H1 (cell line): ENCODE results near the gene CRABP1. TPM values are rescaled to one million over a fixed set of nuclear protein-coding genes. Genes with fewer than 3 reads are reported as not detected.
"Not testable (repeated sequence)": the region's sequence is repeated elsewhere in the genome, so short reads cannot be mapped to it uniquely, and the experiment has no call there.

Source experiments
- CTCF ChIA-PET: fragments of 300-600 bp; sonication (Branson Sonifier 250); formaldehyde crosslinking; loops from one replicate; lab custom pipeline; 2021; ENCODE audit not compliant: partially characterized antibody; lab: Charles Lee
- POLR2A ChIA-PET: fragments of 300-600 bp; sonication (Branson Sonifier 250); formaldehyde crosslinking; loops from one replicate; lab custom pipeline; 2021; ENCODE audit warnings: inconsistent platforms; ENCODE audit not compliant: partially characterized antibody; lab: Charles Lee
- DNase-seq, 2 experiments: peaks; one replicate each; pipeline versions ENCODE4 v3.0.0 to v3.0.0-alpha.2; 2010 to 2022; ENCODE audit warnings: low spot score in 2 of 2, low read depth in 1 of 2, mixed read lengths in 1 of 2
- FAIRE-seq: peaks from 2 replicates; lab custom pipeline; 2011; peaks lifted over from hg19 to GRCh38; lab: Jason Lieb, UNC
- H2AFZ ChIP-seq: 2 replicates; pipeline ENCODE4 v1.8.1; 2012; ENCODE audit warnings: low read length, inconsistent platforms
- H2AK5ac ChIP-seq: 2 replicates; pipeline ENCODE4 v1.6.1; 2013; ENCODE audit warnings: low read depth, low read length
- H2BK120ac ChIP-seq: replicated peaks from 2 replicates; pipeline ENCODE3; 2013; ENCODE audit warnings: low read depth, low read length, inconsistent platforms
- H2BK12ac ChIP-seq: 2 replicates; pipeline ENCODE4 v1.6.1; 2013; ENCODE audit warnings: low read depth, low read length
- H2BK15ac ChIP-seq: 2 replicates; pipeline ENCODE4 v1.6.1; 2013; ENCODE audit warnings: low read length
- H2BK20ac ChIP-seq: 2 replicates; pipeline ENCODE4 v1.6.1; 2013; ENCODE audit warnings: low read length
- H2BK5ac ChIP-seq: 2 replicates; pipeline ENCODE4 v1.6.1; 2013; ENCODE audit warnings: low read depth, low read length
- H3K14ac ChIP-seq: 2 replicates; pipeline ENCODE4 v1.6.1; 2013; ENCODE audit warnings: inconsistent platforms; ENCODE audit not compliant: insufficient read length
- H3K18ac ChIP-seq: 2 replicates; pipeline ENCODE4 v1.6.1; 2013; ENCODE audit warnings: low read length; ENCODE audit errors: extremely low read depth
- H3K23ac ChIP-seq: 2 replicates; pipeline ENCODE4 v1.6.1; 2013; ENCODE audit warnings: inconsistent platforms; ENCODE audit not compliant: insufficient read length
- H3K23me2 ChIP-seq: 2 replicates; pipeline ENCODE4 v1.6.1; 2013; ENCODE audit warnings: low read depth, low read length
- H3K27ac ChIP-seq: 2 replicates; pipeline ENCODE4 v1.6.1; 2011; ENCODE audit warnings: low read depth, low read length, inconsistent platforms
- H3K27me3 ChIP-seq, 4 experiments: replicated peaks in 1 of 4; 1 replicate in 1 of 4; 2 replicates in 3 of 4; pipeline versions ENCODE4 v1.6.1 to v1.8.1; 2011 to 2013; ENCODE audit warnings: low read length in 3 of 4, mild to moderate bottlenecking in 3 of 4, inconsistent platforms in 2 of 4, mixed read lengths in 2 of 4, moderate library complexity in 1 of 4; ENCODE audit not compliant: control insufficient read depth in 3 of 4, insufficient read depth in 3 of 4; ENCODE audit errors: extremely low read depth in 1 of 4
- H3K36me3 ChIP-seq, 4 experiments: 2 replicates each; pipeline versions ENCODE4 v1.6.1 to v1.8.1; 2011 to 2013; ENCODE audit warnings: mild to moderate bottlenecking in 4 of 4, low read length in 3 of 4, moderate library complexity in 2 of 4, control low read depth in 1 of 4, inconsistent platforms in 1 of 4; ENCODE audit not compliant: insufficient read depth in 4 of 4, control insufficient read depth in 2 of 4
- H3K4ac ChIP-seq: replicated peaks from 2 replicates; pipeline ENCODE3; 2013; ENCODE audit warnings: low read length, low read depth, mixed read lengths, inconsistent platforms; ENCODE audit not compliant: insufficient read length
- H3K4me1 ChIP-seq, 4 experiments: replicated peaks in 1 of 4; 1 replicate in 1 of 4; 2 replicates in 3 of 4; pipeline versions ENCODE4 v1.6.1 to v1.8.1; 2011 to 2013; ENCODE audit warnings: low read length in 3 of 4, inconsistent platforms in 2 of 4, mixed read lengths in 1 of 4; ENCODE audit not compliant: insufficient read depth in 4 of 4, control insufficient read depth in 3 of 4
- H3K4me2 ChIP-seq, 2 experiments: 2 replicates each; pipeline versions ENCODE4 v1.6.1 to v1.8.1; 2011 to 2013; ENCODE audit warnings: low read depth in 2 of 2, low read length in 2 of 2, control low read depth in 1 of 2, inconsistent platforms in 1 of 2, mild to moderate bottlenecking in 1 of 2; ENCODE audit not compliant: insufficient read depth in 1 of 2
- H3K4me3 ChIP-seq, 4 experiments: fragments of 200-600, 300-600 bp in 1 of 4; sonication (generic), shearing (Covaris generic), sonication (Bioruptor Twin) in 1 of 4; 2 replicates each; pipeline versions ENCODE4 v1.5.1 to v1.8.1; 2011 to 2016; ENCODE audit warnings: low read length in 4 of 4, low read depth in 3 of 4, control low read depth in 2 of 4, inconsistent platforms in 2 of 4, mild to moderate bottlenecking in 2 of 4, mixed read lengths in 1 of 4, moderate library complexity in 1 of 4; ENCODE audit not compliant: insufficient read depth in 2 of 4; ENCODE audit errors: extremely low read depth in 1 of 4
- H3K56ac ChIP-seq: replicated peaks from 2 replicates; pipeline ENCODE3; 2013; ENCODE audit warnings: low read depth, mild to moderate bottlenecking, mixed read lengths, low read length, inconsistent platforms; ENCODE audit not compliant: insufficient read length
- H3K79me1 ChIP-seq: 2 replicates; pipeline ENCODE4 v1.6.1; 2013; ENCODE audit warnings: low read depth, low read length, control low read depth
- H3K79me2 ChIP-seq, 2 experiments: 2 replicates each; pipeline versions ENCODE4 v1.6.1 to v1.8.1; 2012 to 2013; ENCODE audit warnings: low read length in 2 of 2, mild to moderate bottlenecking in 2 of 2, inconsistent platforms in 1 of 2; ENCODE audit not compliant: insufficient read depth in 2 of 2, control insufficient read depth in 1 of 2
- H3K9ac ChIP-seq, 4 experiments: replicated peaks in 1 of 4; 1 replicate in 1 of 4; 2 replicates in 3 of 4; pipeline versions ENCODE4 v1.6.1 to v1.8.1; 2011 to 2013; ENCODE audit warnings: low read depth in 3 of 4, low read length in 3 of 4, control low read depth in 2 of 4, mild to moderate bottlenecking in 2 of 4, moderate library complexity in 2 of 4, inconsistent platforms in 1 of 4; ENCODE audit errors: extremely low read depth in 1 of 4
- H3K9me3 ChIP-seq, 2 experiments: 2 replicates each; pipeline versions ENCODE4 v1.6.1 to v1.8.1; 2012 to 2013; ENCODE audit warnings: mild to moderate bottlenecking in 2 of 2, moderate library complexity in 2 of 2, control low read depth in 1 of 2, inconsistent platforms in 1 of 2, low read depth in 1 of 2, low read length in 1 of 2, mixed read lengths in 1 of 2; ENCODE audit not compliant: insufficient read depth in 2 of 2
- H4K20me1 ChIP-seq, 2 experiments: replicated peaks in 1 of 2; 2 replicates each; pipeline versions ENCODE3 to v1.8.1; 2011 to 2013; ENCODE audit warnings: inconsistent platforms in 2 of 2, low read length in 2 of 2, mild to moderate bottlenecking in 1 of 2; ENCODE audit not compliant: insufficient read depth in 2 of 2, control insufficient read depth in 1 of 2
- H4K5ac ChIP-seq: 2 replicates; pipeline ENCODE4 v1.6.1; 2013; ENCODE audit warnings: low read length, low read depth, mixed read lengths, inconsistent platforms; ENCODE audit not compliant: insufficient read length
- H4K8ac ChIP-seq: 2 replicates; pipeline ENCODE4 v1.8.0; 2013; ENCODE audit warnings: mild to moderate bottlenecking, moderate library complexity, low read length, inconsistent platforms; ENCODE audit not compliant: insufficient read depth; ENCODE audit errors: extremely low read depth
- H4K91ac ChIP-seq: replicated peaks from 2 replicates; pipeline ENCODE3; 2013; ENCODE audit warnings: low read length, mixed read lengths, inconsistent platforms; ENCODE audit not compliant: insufficient read length
- WGBS, 2 experiments: shearing (Covaris generic) in 1 of 2; methylation state at CpG; one replicate each; pipeline versions ENCODE4 v1.1.6 to v1.1.7; 2013 to 2015; ENCODE audit warnings: low lambda C conversion rate in 2 of 2, mixed read lengths in 2 of 2, inconsistent platforms in 1 of 2, low coverage in 1 of 2, missing lambda C conversion rate in 1 of 2; ENCODE audit not compliant: insufficient replicate concordance in 2 of 2, insufficient coverage in 1 of 2, insufficient read length in 1 of 2; ENCODE audit errors: extremely low coverage in 1 of 2, missing lambda C conversion rate in 1 of 2; 5-methylcytosine and 5-hydroxymethylcytosine counted together
- polyA plus RNA-seq, 7 experiments: library from polyadenylated mRNA; depleted of rRNA in 3 of 7; stranded (reverse) in 5 of 7; unstranded in 2 of 7; fragments of >200 nt in 5 of 7; fragments of 200-250 nt in 2 of 7; gene quantifications; 1 replicate in 5 of 7; 2 replicates in 1 of 7; 4 replicates in 1 of 7; pipeline versions ENCODE4 v1.2.1 to v1.2.3, GENCODE V29; 2011 to 2013; ENCODE audit warnings: missing spikeins in 2 of 7, mixed read lengths in 2 of 7
- total RNA-seq: library from RNA; stranded (reverse); fragmentation: NEBNext Ultra II Directional; extraction: Animal tissue kit (Norgen Biotek cat#: 25700); gene quantifications from 2 replicates; pipeline ENCODE4 v1.2.1, GENCODE V29; 2021

CRABP1 gene
- total and polyA plus RNA-seq, 2 of the 8 experiments (the other 6 are each of a cell fraction or from before 2014, with no cell fraction given) = 385 to 655 TPM

DNA sequence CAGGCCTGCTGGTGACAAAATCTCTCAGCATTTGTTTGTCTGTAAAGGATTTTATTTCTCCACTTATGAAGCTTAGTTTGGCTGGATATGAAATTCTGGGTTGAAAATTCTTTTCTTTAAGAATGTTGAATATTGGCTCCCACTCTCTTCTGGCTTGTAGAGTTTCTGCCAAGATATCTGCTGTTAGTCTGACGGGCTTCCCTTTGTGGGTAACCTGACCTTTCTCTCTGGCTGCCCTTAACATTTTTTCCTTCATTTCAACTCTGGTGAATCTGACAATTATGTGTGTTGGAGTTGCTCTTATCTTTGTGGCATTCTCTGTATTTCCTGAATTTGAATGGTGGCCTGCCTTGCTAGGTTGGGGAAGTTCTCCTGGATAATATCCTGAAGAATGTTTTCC, 40.0 kb downstream of the CRABP1 start:
- 83% methylated on average over 1 of the region's 1 CpG; no CpG with 5 or more reads in 1 of the 2 experiments for WGBS, 2 experiments
- H3K79me1 ChIP-seq, H3K9me3 ChIP-seq, H3K27ac ChIP-seq, H2BK15ac ChIP-seq, H2BK20ac ChIP-seq, H3K4me2 ChIP-seq, H4K20me1 ChIP-seq, H3K23me2 ChIP-seq, H3K79me2 ChIP-seq, H3K27me3 ChIP-seq, POLR2A ChIA-PET, FAIRE-seq, H3K56ac ChIP-seq, H3K18ac ChIP-seq, H3K4me1 ChIP-seq, H3K4ac ChIP-seq, H2BK120ac ChIP-seq, H2BK5ac ChIP-seq, H2AFZ ChIP-seq, H2AK5ac ChIP-seq, H3K14ac ChIP-seq, H3K9ac ChIP-seq, H2BK12ac ChIP-seq, H4K5ac ChIP-seq, H3K23ac ChIP-seq, H4K91ac ChIP-seq, H3K36me3 ChIP-seq, DNase-seq, H4K8ac ChIP-seq, CTCF ChIA-PET, H3K4me3 ChIP-seq: not testable (repeated sequence)
